ENCODE results near the gene SCNN1A. TPM values are rescaled to one million over a fixed set of nuclear protein-coding genes. Genes with fewer than 3 reads are reported as not detected.

The SCNN1A gene
- total and polyA plus RNA-seq, 2 donors (not counting 1 experiment from before 2014, with no cell fraction given) = 0.20 TPM; not detected in 1

DNA sequence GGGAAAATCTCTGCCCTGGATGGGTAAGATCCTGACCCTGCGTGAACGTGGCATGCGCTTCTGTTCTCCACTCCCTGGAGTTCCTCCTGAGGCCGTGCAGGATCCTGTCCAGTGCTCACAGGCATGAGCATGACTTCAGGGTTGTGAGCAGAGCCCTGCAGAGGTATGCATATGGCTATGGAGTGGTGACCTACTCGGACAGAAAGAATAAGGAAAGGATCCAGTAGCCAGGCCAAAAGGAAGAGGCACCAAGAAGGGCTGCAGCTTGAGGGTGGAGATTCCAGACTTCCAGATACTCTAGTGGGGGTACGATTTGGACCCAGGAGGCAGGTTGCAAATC, 48.6 kb upstream of the SCNN1A start:
- DNase-seq (no peak), ATAC-seq (ENCODE audit: low read depth) (no peak)
- WGBS (ENCODE audit: insufficient coverage) = 40% methylated on average over 5 of the region's 6 CpGs
- H3K9ac ChIP-seq (ENCODE audit: low read length) = no peak overlapping the region
- no peaks in the 10 kb centered on the region for H3K9me3 ChIP-seq (ENCODE audit: control extremely low read depth in 1 of 3, control insufficient read depth in 2 of 3, insufficient read depth in 1 of 3, low read length in 2 of 3)
- peaks cover 11% of the 10 kb centered on the region for H3K27me3 Mint-ChIP-seq
- H3K9me3 Mint-ChIP-seq (ENCODE audit: insufficient read depth) = no peaks in the 10 kb centered on the region
- H4K20me1 ChIP-seq (ENCODE audit: control insufficient read depth, insufficient read depth, low read length, poor library complexity, severe bottlenecking) = no peaks in the 10 kb centered on the region
- peak overlapping the region; percentile 16 for H3K4me3 Mint-ChIP-seq
- peak overlapping the region in 1 of 5 experiments; percentile 18 for H3K4me3 ChIP-seq (ENCODE audit: control extremely low read depth in 1 of 5, extremely low read depth in 1 of 5, insufficient read depth in 1 of 5, low read depth in 2 of 5, low read length in 4 of 5)
- TF ChIP-seq, protein P1, sequence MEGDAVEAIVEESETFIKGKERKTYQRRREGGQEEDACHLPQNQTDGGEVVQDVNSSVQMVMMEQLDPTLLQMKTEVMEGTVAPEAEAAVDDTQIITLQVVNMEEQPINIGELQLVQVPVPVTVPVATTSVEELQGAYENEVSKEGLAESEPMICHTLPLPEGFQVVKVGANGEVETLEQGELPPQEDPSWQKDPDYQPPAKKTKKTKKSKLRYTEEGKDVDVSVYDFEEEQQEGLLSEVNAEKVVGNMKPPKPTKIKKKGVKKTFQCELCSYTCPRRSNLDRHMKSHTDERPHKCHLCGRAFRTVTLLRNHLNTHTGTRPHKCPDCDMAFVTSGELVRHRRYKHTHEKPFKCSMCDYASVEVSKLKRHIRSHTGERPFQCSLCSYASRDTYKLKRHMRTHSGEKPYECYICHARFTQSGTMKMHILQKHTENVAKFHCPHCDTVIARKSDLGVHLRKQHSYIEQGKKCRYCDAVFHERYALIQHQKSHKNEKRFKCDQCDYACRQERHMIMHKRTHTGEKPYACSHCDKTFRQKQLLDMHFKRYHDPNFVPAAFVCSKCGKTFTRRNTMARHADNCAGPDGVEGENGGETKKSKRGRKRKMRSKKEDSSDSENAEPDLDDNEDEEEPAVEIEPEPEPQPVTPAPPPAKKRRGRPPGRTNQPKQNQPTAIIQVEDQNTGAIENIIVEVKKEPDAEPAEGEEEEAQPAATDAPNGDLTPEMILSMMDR (IDR thresholded peaks at IDR 0.05) = no peak
- TF ChIP-seq EZH2 (IDR thresholded peaks at IDR 0.05; ENCODE audit: borderline replicate concordance, insufficient read depth, low read depth, low read length, poor library complexity, severe bottlenecking) = no peak
- ChIA-PET POLR2A (interaction anchor here (0.7 to 5.6 kb wide), 7 partner anchors 29 to 112 kb away, joined by 3 to 72 read pairs (median 24); partner anchors contain the start of genes GAPDH and VAMP1), CTCF (interaction anchor here (0.7 to 8.3 kb wide), 22 partner anchors 11 to 300 kb away, joined by 3 to 383 read pairs (median 5); partner anchors contain the start of genes CD27, COPS7A, GAPDH and MRPL51)
- no peaks in the 10 kb centered on the region for H3K79me2 ChIP-seq (ENCODE audit: control insufficient read depth, insufficient read depth, low read length)
- no peaks in the 10 kb centered on the region for H3K36me3 ChIP-seq (replicated peaks in 1 of 2; ENCODE audit: control extremely low read depth in 1 of 2, control insufficient read depth in 1 of 2, extremely low read depth in 1 of 2, insufficient read depth in 2 of 2, low read length in 1 of 2)
- H3K4me1 Mint-ChIP-seq = peaks cover 41% of the 10 kb centered on the region
- peak overlapping the region; percentile 90 for H3K27ac Mint-ChIP-seq
- intact Hi-C loops (cut with micrococcal nuclease) = no loop called here
- H3K4me2 ChIP-seq (replicated peaks; ENCODE audit: low read depth, low read length, poor library complexity, severe bottlenecking) = peak overlapping the region; percentile 58
- H2AFZ ChIP-seq (ENCODE audit: insufficient read depth, low read depth, low read length, poor library complexity, severe bottlenecking) = peak overlapping the region; percentile 55
- peak overlapping the region; percentile 3 to 35 for H3K27ac ChIP-seq (ENCODE audit: low read length in 2 of 2)
- H3K4me1 ChIP-seq (ENCODE audit: control insufficient read depth in 2 of 2, insufficient read depth in 2 of 2, low read length in 2 of 2) = peaks cover 35 to 44% of the 10 kb centered on the region in 2 donors
- no peaks in the 10 kb centered on the region for H3K27me3 ChIP-seq (replicated peaks in 1 of 4; ENCODE audit: control extremely low read depth in 1 of 4, control insufficient read depth in 3 of 4, insufficient read depth in 4 of 4, low read length in 3 of 4)

DNA sequence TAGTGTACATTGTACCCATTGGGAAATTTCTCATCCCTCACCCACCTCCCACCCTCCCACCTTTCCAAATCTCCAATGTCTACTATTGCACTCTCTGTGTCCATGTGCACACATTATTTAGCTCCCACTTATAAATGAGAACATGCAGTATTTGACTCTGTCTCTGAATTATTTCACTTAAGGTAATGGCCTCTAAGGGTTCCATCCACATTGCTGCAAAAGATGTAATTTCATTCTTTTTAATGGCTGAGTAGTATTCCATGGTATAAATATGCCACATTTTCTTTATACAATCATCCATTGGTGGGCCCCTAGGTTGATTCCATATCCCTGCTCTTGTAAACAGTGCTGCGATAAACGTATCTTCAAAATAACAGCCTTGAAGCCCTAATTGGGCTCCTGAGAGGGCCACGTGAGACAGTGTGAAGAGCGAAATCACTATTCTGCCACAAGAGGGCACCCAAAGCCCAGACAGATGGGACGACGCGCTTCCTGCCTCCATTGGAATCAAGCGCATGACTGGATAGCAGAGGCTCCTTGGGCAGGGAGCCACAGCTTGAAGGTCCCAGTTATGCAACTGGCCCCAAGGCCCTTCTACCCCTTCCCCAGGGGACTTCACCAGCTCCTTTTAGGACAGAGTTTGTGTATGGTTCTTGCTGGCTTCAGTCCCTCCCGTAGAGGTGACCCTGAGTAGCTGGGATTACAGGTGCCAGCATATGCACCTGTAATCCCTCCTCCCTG, 48.1 kb upstream of the SCNN1A start:
- Mint-ChIP-seq H3K27me3 (peaks cover 13% of the 10 kb centered on the region), H3K27ac (peak overlapping the region; percentile 90), H3K4me3 (peak overlapping the region; percentile 54), H3K4me1 (peaks cover 39% of the 10 kb centered on the region), H3K9me3 (ENCODE audit: insufficient read depth) (no peaks in the 10 kb centered on the region)
- no peak for TF ChIP-seq EZH2 (IDR thresholded peaks at IDR 0.05; ENCODE audit: borderline replicate concordance, insufficient read depth, low read depth, low read length, poor library complexity, severe bottlenecking)
- TF ChIP-seq, protein P1 (IDR thresholded peaks at IDR 0.05) = peak; percentile 87
- H4K20me1 ChIP-seq (ENCODE audit: control insufficient read depth, insufficient read depth, low read length, poor library complexity, severe bottlenecking) = no peaks in the 10 kb centered on the region
- CTCF ChIA-PET = interaction anchor here (0.7 to 8.3 kb wide), 22 partner anchors 11 to 301 kb away, joined by 3 to 383 read pairs (median 5); partner anchors contain the start of genes CD27, COPS7A, GAPDH and MRPL51
- H3K36me3 ChIP-seq (replicated peaks in 1 of 2; ENCODE audit: control extremely low read depth in 1 of 2, control insufficient read depth in 1 of 2, extremely low read depth in 1 of 2, insufficient read depth in 2 of 2, low read length in 1 of 2) = no peaks in the 10 kb centered on the region
- POLR2A ChIA-PET = interaction anchor here (0.7 to 5.6 kb wide), 8 partner anchors 29 to 113 kb away, joined by 3 to 72 read pairs (median 14); partner anchors contain the start of genes GAPDH and VAMP1
- peak overlapping the region; percentile 3 to 35 for H3K27ac ChIP-seq (ENCODE audit: low read length in 2 of 2)
- H3K4me3 ChIP-seq (ENCODE audit: control extremely low read depth in 1 of 5, extremely low read depth in 1 of 5, insufficient read depth in 1 of 5, low read depth in 2 of 5, low read length in 4 of 5) = peak overlapping the region in 1 of 5 experiments; percentile 18
- DNase-seq = peak; percentile 91
- peak overlapping the region; percentile 58 for H3K4me2 ChIP-seq (replicated peaks; ENCODE audit: low read depth, low read length, poor library complexity, severe bottlenecking)
- no peaks in the 10 kb centered on the region for H3K79me2 ChIP-seq (ENCODE audit: control insufficient read depth, insufficient read depth, low read length)
- no peaks in the 10 kb centered on the region for H3K27me3 ChIP-seq (replicated peaks in 1 of 4; ENCODE audit: control extremely low read depth in 1 of 4, control insufficient read depth in 3 of 4, insufficient read depth in 4 of 4, low read length in 3 of 4)
- H3K9me3 ChIP-seq (ENCODE audit: control extremely low read depth in 1 of 3, control insufficient read depth in 2 of 3, insufficient read depth in 1 of 3, low read length in 2 of 3) = no peaks in the 10 kb centered on the region
- peak overlapping the region; percentile 55 for H2AFZ ChIP-seq (ENCODE audit: insufficient read depth, low read depth, low read length, poor library complexity, severe bottlenecking)
- WGBS (ENCODE audit: insufficient coverage) = 1% methylated on average over 8 of the region's 9 CpGs
- ATAC-seq (ENCODE audit: low read depth) = peak; percentile 34
- peaks cover 33 to 41% of the 10 kb centered on the region in 2 donors for H3K4me1 ChIP-seq (ENCODE audit: control insufficient read depth in 2 of 2, insufficient read depth in 2 of 2, low read length in 2 of 2)
- intact Hi-C loops (cut with micrococcal nuclease) = loop anchor here (1.0 kb wide), 3 partner anchors 28 to 111 kb away; partner anchors contain the start of gene GAPDH
- no peak overlapping the region for H3K9ac ChIP-seq (ENCODE audit: low read length)

Measured in B cell (primary cell).